Measurements from ENCODE around the gene MYLK4.

MYLK4 gene

DNA sequence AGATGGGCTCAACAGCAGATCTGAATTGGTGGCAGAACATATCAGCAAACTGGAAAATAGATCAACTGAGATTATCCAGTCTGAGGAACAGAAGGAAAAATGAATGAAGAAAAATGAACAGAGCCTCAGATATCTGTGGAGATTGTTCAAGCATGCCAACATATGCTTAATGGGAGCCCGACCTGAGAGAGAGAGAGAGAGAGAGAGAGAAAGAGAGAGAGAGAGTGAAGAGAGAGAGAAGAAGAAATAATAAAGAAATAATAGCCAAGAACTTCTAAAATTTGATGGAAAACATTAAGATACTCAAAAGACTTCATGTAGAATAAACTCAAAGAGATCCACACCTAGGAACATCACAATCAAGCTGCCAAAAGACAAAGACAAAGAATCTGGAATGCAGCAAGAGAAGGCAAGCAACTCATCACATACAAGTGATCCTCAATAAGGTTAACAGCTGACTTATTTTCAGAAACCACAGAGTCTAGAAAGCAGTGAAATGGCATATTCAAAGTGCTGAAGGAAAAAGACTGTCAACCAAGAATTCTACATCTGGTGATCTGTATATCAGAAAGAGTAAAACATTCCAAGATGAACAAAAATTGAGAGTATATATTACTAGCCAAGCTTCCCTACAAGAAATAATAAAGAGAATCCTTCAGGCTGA, 97.2 kb downstream of the MYLK4 start:
- TF ChIP-seq, protein P1, sequence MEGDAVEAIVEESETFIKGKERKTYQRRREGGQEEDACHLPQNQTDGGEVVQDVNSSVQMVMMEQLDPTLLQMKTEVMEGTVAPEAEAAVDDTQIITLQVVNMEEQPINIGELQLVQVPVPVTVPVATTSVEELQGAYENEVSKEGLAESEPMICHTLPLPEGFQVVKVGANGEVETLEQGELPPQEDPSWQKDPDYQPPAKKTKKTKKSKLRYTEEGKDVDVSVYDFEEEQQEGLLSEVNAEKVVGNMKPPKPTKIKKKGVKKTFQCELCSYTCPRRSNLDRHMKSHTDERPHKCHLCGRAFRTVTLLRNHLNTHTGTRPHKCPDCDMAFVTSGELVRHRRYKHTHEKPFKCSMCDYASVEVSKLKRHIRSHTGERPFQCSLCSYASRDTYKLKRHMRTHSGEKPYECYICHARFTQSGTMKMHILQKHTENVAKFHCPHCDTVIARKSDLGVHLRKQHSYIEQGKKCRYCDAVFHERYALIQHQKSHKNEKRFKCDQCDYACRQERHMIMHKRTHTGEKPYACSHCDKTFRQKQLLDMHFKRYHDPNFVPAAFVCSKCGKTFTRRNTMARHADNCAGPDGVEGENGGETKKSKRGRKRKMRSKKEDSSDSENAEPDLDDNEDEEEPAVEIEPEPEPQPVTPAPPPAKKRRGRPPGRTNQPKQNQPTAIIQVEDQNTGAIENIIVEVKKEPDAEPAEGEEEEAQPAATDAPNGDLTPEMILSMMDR (conservative IDR thresholded peaks at IDR 0.05; ENCODE audit: low read length) = no peak
- DNase-seq (ENCODE audit: low read depth) = no peak
- H3K4me3 ChIP-seq (ENCODE audit: low read length) = no peak overlapping the region

DNA sequence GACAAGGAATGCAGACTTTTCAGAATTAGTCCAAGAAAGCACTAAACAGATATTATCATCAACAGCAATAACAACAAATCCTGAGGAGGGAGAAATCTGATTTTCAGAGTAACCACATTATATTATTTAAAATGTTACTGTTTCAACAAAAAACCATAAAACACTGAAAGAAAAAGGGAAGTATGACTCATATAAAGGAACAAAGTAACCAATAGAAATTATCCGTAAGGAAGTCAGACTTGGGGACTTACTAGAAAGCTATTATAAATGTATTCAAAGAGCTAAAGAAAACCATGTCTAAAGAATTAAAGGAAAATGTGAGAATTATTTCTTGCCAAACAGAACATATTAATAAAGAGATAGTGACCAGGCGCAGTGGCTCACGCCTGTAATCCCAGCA, 98.1 kb downstream of the MYLK4 start:
- DNase-seq (ENCODE audit: low read depth) = no peak
- TF ChIP-seq, protein P1 (conservative IDR thresholded peaks at IDR 0.05; ENCODE audit: low read length) = no peak

DNA sequence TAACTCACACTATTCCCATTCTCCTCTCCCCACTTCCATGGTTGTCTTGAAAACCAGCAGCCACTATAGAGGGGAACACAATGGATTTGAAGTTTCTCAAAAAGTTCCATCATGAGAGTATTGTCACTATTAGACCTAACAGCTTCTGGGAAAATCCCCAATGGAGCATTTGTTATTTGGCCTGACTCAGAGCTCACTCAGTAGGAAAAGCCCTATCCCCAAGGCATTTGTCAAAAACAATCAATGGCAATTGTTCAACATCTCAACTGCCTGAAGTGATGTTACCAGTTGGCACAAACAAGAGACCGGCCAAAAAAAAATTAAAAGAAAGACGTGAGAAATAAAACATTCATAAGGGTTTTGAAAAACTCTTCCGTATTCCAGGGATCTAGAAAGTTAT, 98.8 kb downstream of the MYLK4 start:
- TF ChIP-seq, protein P1 (conservative IDR thresholded peaks at IDR 0.05; ENCODE audit: low read length) = no peak
- H3K4me3 ChIP-seq (ENCODE audit: low read length) = no peak overlapping the region
- DNase-seq (ENCODE audit: low read depth) = no peak

More for the DNA sequence above, 98.1 kb downstream of the MYLK4 start:
- H3K4me3 ChIP-seq (ENCODE audit: low read length) = no peak overlapping the region

DNA sequence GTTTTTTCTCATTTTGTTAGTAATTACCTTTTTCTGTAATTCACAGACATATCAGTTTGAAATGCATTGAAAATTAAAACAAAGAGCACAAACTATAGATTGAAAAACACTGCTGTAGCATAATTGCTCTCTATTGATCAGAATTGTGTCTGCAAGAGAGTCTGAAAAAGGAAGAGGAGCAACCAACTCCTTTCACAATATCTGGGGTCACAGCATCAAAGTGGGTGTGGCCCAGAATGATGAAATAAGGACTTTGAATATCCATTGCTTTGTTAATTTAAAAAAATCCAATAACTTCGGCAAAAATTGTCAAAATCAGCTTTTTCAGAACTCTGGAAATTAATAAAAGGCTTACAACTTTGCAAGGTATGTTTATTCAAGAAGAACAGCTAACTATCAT, 99.2 kb downstream of the MYLK4 start:
- TF ChIP-seq, protein P1 (conservative IDR thresholded peaks at IDR 0.05; ENCODE audit: low read length) = no peak
- no peak for DNase-seq (ENCODE audit: low read depth)
- no peak overlapping the region for H3K4me3 ChIP-seq (ENCODE audit: low read length)

DNA sequence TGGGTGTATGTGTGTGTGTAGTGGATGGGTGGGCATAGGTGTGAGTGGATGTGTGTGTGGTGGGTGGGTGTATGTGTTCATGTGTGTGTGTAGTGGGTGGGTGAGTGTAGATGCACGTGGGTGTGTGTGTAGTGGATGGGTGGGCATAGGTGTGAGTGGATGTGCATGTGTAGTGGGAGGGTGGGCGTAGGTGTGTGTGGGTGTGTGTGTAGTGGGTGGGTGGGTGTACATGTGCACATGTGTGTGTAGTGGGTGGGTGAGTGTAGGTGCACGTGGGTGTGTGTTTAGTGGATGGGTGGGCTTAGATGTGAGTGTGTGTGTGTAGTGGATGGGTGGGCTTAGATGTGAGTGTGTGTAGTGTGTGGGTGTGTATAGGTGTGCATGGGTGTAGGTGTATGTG, 104.4 kb downstream of the MYLK4 start:
- TF ChIP-seq, protein P1 (conservative IDR thresholded peaks at IDR 0.05; ENCODE audit: low read length) = no peak
- H3K4me3 ChIP-seq (ENCODE audit: low read length) = no peak overlapping the region
- no peak for DNase-seq (ENCODE audit: low read depth)

DNA sequence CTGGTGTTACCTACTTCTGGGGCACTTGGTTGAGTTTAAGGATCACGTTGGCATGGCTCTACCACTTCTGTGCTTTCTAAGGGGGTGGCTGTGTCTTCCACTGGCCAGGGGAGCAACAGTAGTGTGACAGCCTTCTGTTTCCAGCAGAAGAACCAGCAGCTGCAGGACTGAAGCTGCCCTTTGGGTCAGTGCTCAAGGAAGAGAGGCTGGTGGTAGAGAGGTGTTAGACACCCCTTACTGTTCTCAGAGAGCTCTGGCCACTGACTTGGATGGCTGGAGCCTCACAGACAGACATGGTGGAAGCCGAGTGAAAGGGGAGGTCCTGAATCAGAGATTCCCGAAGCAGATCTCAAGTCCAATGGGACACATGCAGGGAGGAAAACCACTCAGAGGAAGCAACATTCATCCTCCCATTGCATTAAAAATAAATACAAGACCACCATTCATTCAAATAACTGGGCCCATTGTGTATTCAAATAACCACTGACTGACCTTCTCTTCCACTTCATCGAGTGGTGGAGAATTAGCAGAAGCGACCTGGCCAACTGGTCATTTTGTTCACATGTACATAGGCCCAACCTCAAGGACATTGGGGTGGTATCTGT, 106.7 kb downstream of the MYLK4 start:
- TF ChIP-seq, protein P1 (conservative IDR thresholded peaks at IDR 0.05; ENCODE audit: low read length) = no peak
- H3K4me3 ChIP-seq (ENCODE audit: low read length) = no peak overlapping the region
- no peak for DNase-seq (ENCODE audit: low read depth)

DNA sequence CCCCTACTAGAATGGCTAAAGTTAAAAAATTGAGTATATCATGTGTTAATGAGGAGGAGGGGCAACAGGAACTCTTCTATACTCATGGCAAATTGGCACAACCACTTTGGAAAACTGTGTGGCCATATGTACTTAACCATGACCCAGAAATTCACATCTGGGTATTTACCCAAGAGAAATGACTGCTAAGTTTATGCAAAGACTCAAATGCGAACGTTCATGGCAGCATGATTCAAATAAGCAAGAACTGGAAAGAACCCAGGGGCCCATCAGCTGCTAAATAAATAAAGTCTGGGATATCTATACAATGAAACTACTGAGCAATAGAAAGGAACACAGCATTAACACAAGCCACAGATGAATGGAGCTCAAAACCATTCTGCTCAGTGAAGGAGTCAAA, 107.6 kb downstream of the MYLK4 start:
- H3K4me3 ChIP-seq (ENCODE audit: low read length) = no peak overlapping the region
- no peak for DNase-seq (ENCODE audit: low read depth)

More for the DNA sequence above, 107.6 kb downstream of the MYLK4 start:
- TF ChIP-seq, protein P1 (conservative IDR thresholded peaks at IDR 0.05; ENCODE audit: low read length) = no peak

Measured in AG10803 (cell line).